Nephron progenitor cell (in vitro differentiated cells): ENCODE measurements around the gene PDZD8.
A peak's percentile ranks its signal among the peaks of the same experiment; 100 is the strongest.
"Not testable (repeated sequence)": the region's sequence is repeated elsewhere in the genome, so short reads cannot be mapped to it uniquely, and the experiment has no call there.

ENCODE experiments used
- DNase-seq: peaks from one replicate; pipeline ENCODE4 v3.0.0; 2021
- H3K27ac Mint-ChIP-seq: 2 replicates; pipeline ENCODE4 v1.8.0; 2021; ENCODE audit warnings: mild to moderate bottlenecking, moderate library complexity, mixed read lengths
- H3K27me3 Mint-ChIP-seq: 2 replicates; pipeline ENCODE4 v1.8.0; 2021; ENCODE audit warnings: mild to moderate bottlenecking, low read depth, mixed read lengths; ENCODE audit not compliant: poor library complexity
- H3K36me3 Mint-ChIP-seq: 2 replicates; pipeline ENCODE4 v1.8.0; 2021; ENCODE audit warnings: low read depth, mixed read lengths
- H3K4me1 Mint-ChIP-seq: 2 replicates; pipeline ENCODE4 v1.8.0; 2021; ENCODE audit warnings: mixed read lengths
- H3K4me3 Mint-ChIP-seq: 2 replicates; pipeline ENCODE4 v1.8.0; 2021; ENCODE audit warnings: mild to moderate bottlenecking, moderate library complexity, mixed read lengths
- H3K9me3 Mint-ChIP-seq: 2 replicates; pipeline ENCODE4 v1.8.0; 2021; ENCODE audit warnings: mild to moderate bottlenecking, moderate library complexity, mixed read lengths
- CTCF ChIP-seq: fragments of 200-600 bp; sonication (generic); IDR thresholded peaks from 2 replicates; pipeline ENCODE4 v1.5.0; 2021; ENCODE audit warnings: antibody characterized with exemption

PDZD8 gene

GRCh38 chr10:117240621-117241529 lies 134.4 kb downstream of the PDZD8 start, which contains the start of gene SLC18A2:
Gene SLC18A2 (plus strand): TSS chr10:117241114. CDS start chr10:117241694, 580 bp downstream.
- Mint-ChIP-seq H3K4me3 (peak within 1 kb of the TSS; percentile 82), H3K36me3 (no peaks in the 10 kb centered on the region), H3K27me3 (peaks cover 74% of the 10 kb centered on the region), H3K27ac (no peak within 1 kb of the TSS), H3K4me1 (peaks cover 10% of the 10 kb centered on the region), H3K9me3 (no peaks in the 10 kb centered on the region)
- no peak for TF ChIP-seq CTCF
- peak; percentile 59 for DNase-seq

DNA sequence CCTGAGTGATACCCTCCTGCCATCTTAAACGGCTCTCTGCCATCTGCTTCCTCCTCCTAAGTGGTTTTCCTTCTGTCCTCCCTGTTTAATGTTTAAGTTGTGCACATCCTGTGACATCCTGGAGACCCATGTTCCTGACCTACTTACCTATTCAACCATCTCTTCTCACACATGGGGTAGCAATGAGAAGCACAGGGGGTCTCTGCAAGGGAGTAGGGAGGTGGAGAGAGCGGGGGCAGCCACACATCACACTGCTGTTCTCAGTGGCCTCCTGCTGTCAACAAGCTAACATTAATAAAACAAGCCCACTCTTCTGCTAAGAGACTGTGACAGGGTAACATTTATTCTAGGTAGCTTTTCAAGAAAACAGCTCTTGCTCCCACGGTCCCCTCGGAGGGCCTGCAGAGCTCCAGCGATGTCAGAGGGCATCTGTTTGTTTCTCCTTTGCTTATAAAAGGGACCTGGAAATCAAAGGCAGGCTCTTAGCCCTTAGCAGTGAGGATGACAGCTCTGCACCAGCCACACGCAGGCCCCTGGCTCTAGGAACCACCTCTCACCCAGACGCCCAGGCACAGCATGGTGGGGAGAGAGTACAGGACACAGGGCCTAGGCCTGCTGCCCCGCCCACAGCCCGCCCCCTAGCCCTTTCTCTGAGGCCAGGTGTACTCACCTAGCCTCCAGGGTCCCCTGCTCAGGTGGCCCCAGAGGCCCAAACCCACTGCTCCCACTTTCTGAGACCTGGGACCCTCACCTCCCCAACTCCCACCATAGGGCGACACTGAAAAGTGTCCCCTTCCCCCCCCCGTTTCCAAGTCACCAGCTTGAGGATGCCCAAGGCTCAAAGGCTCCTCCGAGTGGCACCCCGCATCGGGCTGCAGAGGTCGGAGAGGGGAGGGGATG lies 135.3 kb downstream of the PDZD8 start:
- Mint-ChIP-seq H3K27ac (no peak overlapping the region), H3K36me3 (no peaks in the 10 kb centered on the region), H3K4me3 (peak overlapping the region; percentile 58), H3K27me3 (peaks cover 83% of the 10 kb centered on the region), H3K4me1 (peaks cover 10% of the 10 kb centered on the region), H3K9me3 (no peaks in the 10 kb centered on the region)
- DNase-seq: no peak
- TF ChIP-seq CTCF: no peak

DNA sequence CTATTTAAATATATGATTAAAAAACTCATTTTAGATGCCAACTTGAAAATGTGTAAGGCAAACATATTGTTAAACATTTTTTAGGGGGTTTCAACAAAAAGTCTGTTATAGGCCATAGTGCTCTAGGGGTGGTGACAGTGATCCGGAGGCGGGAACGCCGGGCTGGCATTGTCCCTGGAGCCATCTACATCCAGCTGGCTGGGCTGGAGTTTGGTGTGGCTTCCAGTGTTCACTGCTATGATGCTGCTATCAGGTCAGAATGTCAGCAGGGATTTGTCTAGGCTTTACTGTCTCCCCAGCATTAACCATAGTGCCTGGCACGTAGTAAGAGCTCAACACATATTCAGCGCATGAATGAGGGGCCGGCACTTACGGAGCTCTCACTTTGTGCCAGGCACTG lies 136.2 kb downstream of the PDZD8 start:
- Mint-ChIP-seq H3K4me3 (no peak overlapping the region), H3K27ac (no peak overlapping the region), H3K36me3 (no peaks in the 10 kb centered on the region), H3K9me3 (no peaks in the 10 kb centered on the region), H3K27me3 (peaks cover 80% of the 10 kb centered on the region), H3K4me1 (peaks cover 10% of the 10 kb centered on the region)
- no peak for TF ChIP-seq CTCF
- DNase-seq: no peak

GRCh38 chr10:117237401-117237991 lies 137.7 kb downstream of the PDZD8 start:
- H3K4me1 Mint-ChIP-seq: peaks cover 10% of the 10 kb centered on the region
- TF ChIP-seq CTCF: no peak
- H3K4me3 Mint-ChIP-seq: no peak overlapping the region
- H3K27ac Mint-ChIP-seq: no peak overlapping the region
- no peak for DNase-seq
- peaks cover 74% of the 10 kb centered on the region for H3K27me3 Mint-ChIP-seq
- no peaks in the 10 kb centered on the region for H3K36me3 Mint-ChIP-seq
- H3K9me3 Mint-ChIP-seq: no peaks in the 10 kb centered on the region

- not testable (repeated sequence) for H3K4me1 Mint-ChIP-seq, H3K27ac Mint-ChIP-seq, DNase-seq, H3K4me3 Mint-ChIP-seq, H3K36me3 Mint-ChIP-seq
- Mint-ChIP-seq H3K27me3 (peaks cover 41% of the 10 kb centered on the region), H3K9me3 (peaks cover 22% of the 10 kb centered on the region)
Measured at GRCh38 chr10:117230107-117230506, 145.1 kb downstream of the PDZD8 start.

DNA sequence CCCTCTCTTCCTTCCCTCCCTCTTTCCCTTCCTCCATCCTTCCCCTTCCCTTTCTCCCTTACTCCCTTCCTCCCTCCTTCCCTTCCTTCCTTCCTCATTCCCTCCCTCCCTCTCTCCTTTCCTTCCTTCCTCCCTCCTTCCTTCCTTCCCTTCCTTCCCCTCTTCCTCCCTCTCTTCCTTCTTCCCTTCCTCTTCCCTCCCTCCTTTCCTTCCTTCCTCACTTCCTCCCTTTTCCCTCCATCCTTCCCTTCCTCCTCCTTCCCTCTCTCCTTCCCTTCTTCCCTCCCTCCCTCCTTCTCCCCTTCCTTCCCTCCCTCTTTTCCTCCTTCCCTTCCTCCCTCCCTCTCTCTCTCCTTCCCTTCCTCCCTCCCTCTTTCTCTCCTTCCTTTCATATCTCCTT lies 147.0 kb downstream of the PDZD8 start:
- Mint-ChIP-seq H3K27me3 (peaks cover 31% of the 10 kb centered on the region), H3K9me3 (peaks cover 22% of the 10 kb centered on the region)
- no peak for TF ChIP-seq CTCF

More for the DNA sequence above, 147.0 kb downstream of the PDZD8 start:
- Mint-ChIP-seq H3K4me3 (no peak overlapping the region), H3K27ac (no peak overlapping the region), H3K4me1 (peaks cover 9% of the 10 kb centered on the region), H3K36me3 (peaks cover 7% of the 10 kb centered on the region)
- no peak for DNase-seq
